ENCODE data around the gene VPS18. TPM values are rescaled to one million over a fixed set of nuclear protein-coding genes. Genes with fewer than 3 reads are reported as not detected.

The VPS18 gene
- total RNA-seq, 1 donor from 2014 or later, result 18.4 TPM

DNA sequence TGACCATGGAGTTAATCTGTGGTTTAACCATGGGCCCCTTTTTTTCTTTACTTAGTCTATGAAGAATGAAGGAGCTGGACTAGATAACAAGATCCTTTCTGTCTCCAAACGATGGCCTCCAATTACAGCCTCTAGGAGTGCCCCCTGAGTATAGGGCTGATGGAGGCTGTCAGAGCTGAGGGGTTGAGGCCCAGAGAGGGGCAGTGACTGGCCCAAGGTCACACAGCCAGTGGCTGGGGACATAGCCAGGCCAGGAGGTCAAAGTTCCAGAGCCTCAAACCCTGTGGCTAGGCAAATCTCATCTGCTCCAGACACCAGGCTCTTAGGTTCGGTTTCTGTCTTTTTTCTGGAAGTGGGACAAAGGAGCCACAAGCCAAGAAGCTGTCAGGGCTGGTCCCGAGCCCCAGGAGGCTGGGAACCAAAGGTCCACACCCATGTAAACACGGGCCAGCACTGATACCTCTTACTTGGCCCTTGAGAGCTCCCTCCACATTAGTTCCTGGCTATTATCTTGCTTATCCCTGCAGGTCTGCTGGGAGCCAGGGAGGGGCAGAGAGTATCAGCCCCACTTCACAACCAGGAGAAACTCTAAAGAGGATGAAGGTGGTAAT is 30.5 kb upstream of the VPS18 start:
- no peak for DNase-seq
- intact Hi-C loops (cut with DNase I), result no loop called here
- ATAC-seq (ENCODE audit: poor library complexity), result no peak

DNA sequence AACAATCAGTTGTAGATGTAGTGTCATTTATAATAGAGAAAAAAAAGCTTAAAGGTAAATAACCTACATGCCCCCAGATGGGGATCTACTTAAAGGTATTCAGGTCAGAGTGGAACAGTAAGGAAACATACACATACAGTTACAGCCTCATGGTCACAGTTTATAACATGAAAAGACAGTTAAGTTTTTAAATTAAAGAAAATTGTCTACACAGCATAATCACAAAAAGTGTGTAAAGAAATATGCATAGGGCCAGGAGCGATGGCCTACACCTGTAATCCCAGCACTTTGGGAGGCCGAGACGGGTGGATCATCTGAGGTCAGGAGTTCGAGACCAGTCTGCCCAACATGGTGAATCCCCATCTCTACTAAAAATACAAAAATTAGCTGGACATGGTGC is 27.1 kb upstream of the VPS18 start:
- ATAC-seq (ENCODE audit: poor library complexity) (no peak), DNase-seq (no peak)
- intact Hi-C loops (cut with DNase I), result no loop called here

GRCh38 chr15:40869686-40870085 is 24.6 kb upstream of the VPS18 start:
- ATAC-seq (ENCODE audit: poor library complexity), result no peak
- DNase-seq, result no peak
- intact Hi-C loops (cut with DNase I), result no loop called here

DNA sequence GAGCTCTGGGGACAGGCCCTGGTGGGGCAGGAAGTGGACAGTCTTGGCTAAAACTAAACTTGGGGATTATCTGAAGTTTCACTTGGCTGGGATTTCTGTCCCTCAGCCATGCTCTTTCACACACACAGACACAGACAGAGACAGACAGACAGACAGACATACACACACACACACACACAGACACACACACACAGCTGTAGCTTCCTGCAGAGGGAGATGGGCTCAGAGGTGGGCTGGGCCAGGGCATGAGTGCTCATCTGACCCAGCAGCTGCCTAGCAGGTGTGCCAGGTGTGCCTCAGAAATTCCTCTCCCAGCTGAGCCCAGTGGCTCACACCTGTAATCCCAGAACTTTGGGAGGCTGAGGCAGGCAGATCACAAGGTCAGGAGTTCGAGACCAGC is 23.5 kb upstream of the VPS18 start:
- DNase-seq, result no peak
- no peak for ATAC-seq (ENCODE audit: poor library complexity)
- intact Hi-C loops (cut with DNase I), result no loop called here

- no peak for ATAC-seq (ENCODE audit: poor library complexity)
These were observed 22.3 kb upstream of the VPS18 start for GRCh38 chr15:40871749-40872617.

DNA sequence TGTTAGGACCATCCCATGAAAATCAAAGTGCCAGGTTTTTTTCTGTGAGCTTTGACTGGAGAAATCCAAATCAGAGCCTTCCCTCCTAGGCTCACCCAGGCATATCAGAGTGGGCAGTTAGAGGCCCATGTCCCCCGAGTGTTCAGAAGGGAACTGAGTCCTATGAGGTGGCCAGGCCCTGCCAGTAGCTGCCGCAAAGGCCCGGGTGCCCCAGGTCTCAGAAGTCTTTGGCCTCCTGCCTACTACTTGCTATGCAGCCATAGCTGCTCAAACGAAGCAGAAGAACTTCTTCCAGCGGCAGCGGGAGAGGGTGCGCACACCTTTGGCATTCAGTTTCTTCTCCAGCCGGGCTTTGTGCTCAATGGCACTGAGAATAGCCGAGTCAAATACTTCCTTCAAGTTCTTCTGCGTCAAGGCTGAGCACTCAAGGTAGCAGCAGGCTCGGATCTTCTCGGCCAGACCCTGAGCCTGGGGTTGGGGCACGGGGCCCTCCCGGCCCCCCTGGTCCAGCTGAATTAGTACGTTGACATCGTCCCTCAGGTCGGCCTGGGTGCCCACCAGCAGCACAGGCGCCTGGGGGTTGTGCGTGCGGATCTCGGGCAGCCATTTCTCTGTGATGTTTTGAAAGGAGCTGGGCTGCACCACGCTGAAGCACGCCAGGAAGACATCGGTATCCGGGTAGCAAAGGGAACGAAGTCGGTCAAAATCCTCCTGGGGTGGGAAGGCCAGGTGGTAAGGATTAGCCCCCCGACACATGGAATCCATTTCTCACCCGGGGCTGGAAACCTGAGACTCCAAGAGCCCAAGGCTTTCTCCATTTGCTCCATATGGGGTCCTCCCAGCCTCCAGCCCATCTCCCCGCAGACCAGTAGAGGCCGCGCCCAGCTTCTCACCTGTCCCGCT is 21.2 kb upstream of the VPS18 start:
- DNase-seq, result no peak
- ATAC-seq (ENCODE audit: poor library complexity), result no peak
- intact Hi-C loops (cut with DNase I), result no loop called here

More at GRCh38 chr15:40871749-40872617, 22.3 kb upstream of the VPS18 start:
- intact Hi-C loops (cut with DNase I), result no loop called here
- DNase-seq, result no peak

GRCh38 chr15:40873694-40874561 is 20.3 kb upstream of the VPS18 start, which contains the start of gene RHOV:
Gene RHOV (minus strand): TSS chr15:40874234. CDS start chr15:40874139, 95 bp downstream.
- intact Hi-C loops (cut with DNase I), result no loop called here
- ATAC-seq (ENCODE audit: poor library complexity), result peak; percentile 83
- DNase-seq, result peak; percentile 68

DNA sequence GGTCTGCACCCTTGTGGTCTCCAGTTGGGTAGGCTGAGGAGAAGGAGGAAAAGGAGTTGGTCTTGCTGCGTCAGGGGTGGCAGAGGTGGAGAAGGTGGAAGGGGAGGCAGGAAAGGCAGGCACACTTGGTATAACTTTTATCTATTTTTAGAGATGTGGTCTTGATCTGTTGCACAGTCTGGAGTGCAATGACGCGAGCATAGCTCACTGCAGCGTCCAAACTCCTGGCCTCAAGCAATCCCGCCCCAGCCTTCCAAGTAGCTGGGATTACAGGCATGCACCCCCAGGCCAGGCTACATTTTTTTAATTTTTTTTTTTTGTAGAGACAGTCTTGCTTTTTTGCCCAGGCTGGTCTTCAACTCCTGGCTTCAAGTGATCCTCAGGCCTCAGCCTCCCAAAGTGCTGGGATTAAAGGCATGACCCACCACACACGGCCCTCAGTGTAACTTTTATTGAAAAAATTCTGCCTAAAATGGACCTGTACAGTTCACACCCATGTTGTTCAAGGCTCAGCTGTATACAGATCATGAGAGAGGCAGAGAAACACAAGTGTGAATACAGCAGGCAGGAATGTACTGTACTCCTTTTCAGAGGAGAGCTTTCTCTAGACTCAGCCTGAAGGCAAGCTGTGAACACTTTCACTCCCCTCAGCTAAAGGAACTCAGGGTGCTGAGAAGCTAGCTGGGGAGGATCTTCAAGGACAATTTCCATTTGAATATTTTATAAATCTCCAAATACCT is 18.1 kb upstream of the VPS18 start:
- DNase-seq (no peak), ATAC-seq (ENCODE audit: poor library complexity) (no peak)
- intact Hi-C loops (cut with DNase I), result no loop called here

GRCh38 chr15:40877694-40878093 is 16.6 kb upstream of the VPS18 start:
- intact Hi-C loops (cut with DNase I), result no loop called here
- ATAC-seq (ENCODE audit: poor library complexity), result no peak
- no peak for DNase-seq

GRCh38 chr15:40878785-40879184 is 15.5 kb upstream of the VPS18 start:
- DNase-seq (no peak), ATAC-seq (ENCODE audit: poor library complexity) (no peak)
- intact Hi-C loops (cut with DNase I), result no loop called here

DNA sequence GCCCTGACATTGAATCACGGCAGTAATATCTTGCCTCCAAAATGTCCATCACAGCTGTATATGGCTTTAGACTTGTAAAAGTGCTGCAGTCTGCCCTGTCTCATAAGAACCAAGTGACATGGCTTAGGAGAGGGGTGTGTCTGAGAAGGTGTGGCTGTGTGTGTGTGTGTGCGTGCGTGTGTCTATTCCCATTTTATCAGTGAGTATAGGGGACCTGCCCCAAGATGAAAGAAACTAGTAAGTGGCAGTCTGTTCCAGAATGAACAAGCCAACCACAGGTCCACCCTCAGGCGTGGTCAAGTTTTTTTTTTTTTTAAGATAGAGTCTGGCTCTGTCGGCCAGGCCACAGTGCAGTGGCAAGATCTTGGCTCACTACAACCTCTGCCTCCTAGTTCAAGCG is 14.6 kb upstream of the VPS18 start:
- DNase-seq, result no peak
- intact Hi-C loops (cut with DNase I), result no loop called here
- no peak for ATAC-seq (ENCODE audit: poor library complexity)

- ATAC-seq (ENCODE audit: poor library complexity) (no peak), DNase-seq (peak; percentile 6)
- intact Hi-C loops (cut with DNase I), result no loop called here
These were observed 12.9 kb upstream of the VPS18 start for GRCh38 chr15:40881351-40881750.

DNA sequence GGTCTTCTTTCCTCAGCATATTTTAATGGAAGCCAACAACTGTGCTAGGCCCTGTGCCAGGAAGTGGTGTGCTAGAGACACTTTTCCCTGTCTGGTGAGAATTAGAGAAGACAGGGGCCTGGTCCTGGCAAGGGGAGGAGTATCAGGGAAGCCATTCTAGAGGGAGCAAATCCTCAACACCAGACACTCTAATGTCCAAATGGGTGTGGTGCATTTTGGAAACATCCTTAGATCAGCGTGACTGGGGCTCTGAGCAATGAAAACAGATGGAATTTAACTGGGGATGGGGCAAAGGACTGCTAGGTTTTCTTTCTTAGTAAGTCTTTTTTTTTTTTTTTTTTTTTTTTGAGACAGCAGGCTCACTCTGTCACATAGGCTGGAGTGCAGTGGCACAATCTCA is 7.7 kb upstream of the VPS18 start:
- intact Hi-C loops (cut with DNase I), result no loop called here
- ATAC-seq (ENCODE audit: poor library complexity), result no peak
- no peak for DNase-seq

- DNase-seq (no peak), ATAC-seq (ENCODE audit: poor library complexity) (no peak)
- intact Hi-C loops (cut with DNase I), result no loop called here
These were observed 5.1 kb upstream of the VPS18 start for GRCh38 chr15:40889112-40889511.

DNA sequence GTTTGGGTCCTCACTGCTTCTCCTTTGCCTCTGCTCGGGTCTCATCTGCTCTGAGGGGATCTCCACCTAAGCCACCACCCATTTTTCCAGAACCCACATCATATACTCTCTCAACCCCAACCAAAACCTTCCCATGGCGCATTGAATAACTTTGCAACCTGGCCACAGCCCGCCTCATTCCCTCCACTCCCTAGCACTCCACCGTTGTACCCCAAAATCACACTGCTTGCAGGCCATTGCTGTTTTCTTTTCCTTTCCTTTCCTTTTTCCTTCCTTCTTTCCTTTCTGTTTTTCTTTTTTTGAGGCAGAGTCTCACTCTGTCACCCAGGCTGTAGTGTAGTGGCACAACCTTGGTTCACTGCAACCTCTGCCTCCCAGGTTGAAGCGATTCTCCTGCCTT is 3.1 kb upstream of the VPS18 start:
- ATAC-seq (ENCODE audit: poor library complexity) (no peak), DNase-seq (no peak)
- intact Hi-C loops (cut with DNase I), result loop anchor here (5.0 to 10.0 kb wide), 2 partner anchors 34 to 224 kb away; partner anchors contain the start of gene INO80

- DNase-seq, result peak; percentile 50
- no peak for ATAC-seq (ENCODE audit: poor library complexity)
- intact Hi-C loops (cut with DNase I), result loop anchor here (5.0 to 10.0 kb wide), 2 partner anchors 35 to 223 kb away; partner anchors contain the start of gene INO80
These were observed 2.3 kb upstream of the VPS18 start for GRCh38 chr15:40891810-40892446.

GRCh38 chr15:40892447-40893012 is 1.7 kb upstream of the VPS18 start:
- intact Hi-C loops (cut with DNase I), result loop anchor here (5.0 to 10.0 kb wide), 2 partner anchors 35 to 222 kb away; partner anchors contain the start of gene INO80
- ATAC-seq (ENCODE audit: poor library complexity) (no peak), DNase-seq (no peak)
